Endothelial cell (in vitro differentiated cells): ENCODE data around the gene LRRN2. TPM values are rescaled to one million over a fixed set of nuclear protein-coding genes. Genes with fewer than 3 reads are reported as not detected.
"Not testable (repeated sequence)": the region's sequence is repeated elsewhere in the genome, so short reads cannot be mapped to it uniquely, and the experiment has no call there.

Source experiments
- DNase-seq: peaks from one replicate; pipeline ENCODE4 v3.0.0; 2021; ENCODE audit warnings: low spot score
- H3K27ac Mint-ChIP-seq: one replicate; pipeline ENCODE4 v1.8.0; 2021; ENCODE audit warnings: mixed read lengths, inconsistent platforms; ENCODE audit not compliant: unreplicated experiment
- H3K27me3 Mint-ChIP-seq: one replicate; pipeline ENCODE4 v1.8.0; 2021; ENCODE audit warnings: mild to moderate bottlenecking, moderate library complexity, mixed read lengths, inconsistent platforms; ENCODE audit not compliant: unreplicated experiment
- H3K36me3 Mint-ChIP-seq: one replicate; pipeline ENCODE4 v1.8.0; 2021; ENCODE audit warnings: mild to moderate bottlenecking, low read depth, mixed read lengths, inconsistent platforms; ENCODE audit not compliant: unreplicated experiment
- H3K4me1 Mint-ChIP-seq: one replicate; pipeline ENCODE4 v1.8.0; 2021; ENCODE audit warnings: mild to moderate bottlenecking, mixed read lengths, inconsistent platforms; ENCODE audit not compliant: unreplicated experiment
- H3K4me3 Mint-ChIP-seq: one replicate; pipeline ENCODE4 v1.8.0; 2021; ENCODE audit warnings: mild to moderate bottlenecking, mixed read lengths, inconsistent platforms; ENCODE audit not compliant: unreplicated experiment
- H3K9me3 Mint-ChIP-seq: one replicate; pipeline ENCODE4 v1.8.0; 2021; ENCODE audit warnings: mixed read lengths, inconsistent platforms; ENCODE audit not compliant: unreplicated experiment
- CTCF ChIP-seq: fragments of 200-600 bp; sonication (generic); IDR thresholded peaks from one replicate; pipeline ENCODE4 v1.5.0; 2021; ENCODE audit warnings: antibody characterized with exemption; ENCODE audit not compliant: unreplicated experiment
- total RNA-seq: library from RNA; stranded (reverse); fragmentation: NEBNext Ultra II Directional; extraction: Animal tissue kit (Norgen Biotek cat#: 25700); gene quantifications from one replicate; pipeline ENCODE4 v1.2.1, GENCODE V29; 2021; ENCODE audit not compliant: unreplicated experiment

Gene LRRN2
- total RNA-seq, 1 donor from 2014 or later, result 71.1 TPM

- Mint-ChIP-seq H3K27ac (no peak overlapping the region), H3K36me3 (no peaks in the 10 kb centered on the region), H3K4me1 (peaks cover 12% of the 10 kb centered on the region), H3K4me3 (no peak overlapping the region), H3K27me3 (peaks cover 4% of the 10 kb centered on the region), H3K9me3 (no peaks in the 10 kb centered on the region)
- DNase-seq, result no peak
- TF ChIP-seq CTCF, result no peak
Observed at GRCh38 chr1:204728045-204728444, 42.5 kb upstream of the LRRN2 start.

- not testable (repeated sequence) for H3K27ac Mint-ChIP-seq, H3K4me3 Mint-ChIP-seq, DNase-seq, H3K36me3 Mint-ChIP-seq, H3K27me3 Mint-ChIP-seq, H3K9me3 Mint-ChIP-seq
- peaks cover 12% of the 10 kb centered on the region for H3K4me1 Mint-ChIP-seq
Observed at GRCh38 chr1:204727438-204727837, 41.9 kb upstream of the LRRN2 start.

GRCh38 chr1:204726478-204726877, 40.9 kb upstream of the LRRN2 start:
- Mint-ChIP-seq H3K9me3 (no peaks in the 10 kb centered on the region), H3K27me3 (peaks cover 5% of the 10 kb centered on the region), H3K4me3 (no peak overlapping the region), H3K36me3 (no peaks in the 10 kb centered on the region), H3K27ac (no peak overlapping the region), H3K4me1 (peaks cover 12% of the 10 kb centered on the region)
- no peak for DNase-seq
- TF ChIP-seq CTCF, result no peak

GRCh38 chr1:204725821-204726448, 40.4 kb upstream of the LRRN2 start:
- H3K27me3 Mint-ChIP-seq, result peaks cover 7% of the 10 kb centered on the region
- no peaks in the 10 kb centered on the region for H3K9me3 Mint-ChIP-seq
- DNase-seq, result no peak
- H3K4me1 Mint-ChIP-seq, result peaks cover 11% of the 10 kb centered on the region
- no peak for TF ChIP-seq CTCF
- no peak overlapping the region for H3K4me3 Mint-ChIP-seq
- H3K36me3 Mint-ChIP-seq, result no peaks in the 10 kb centered on the region
- no peak overlapping the region for H3K27ac Mint-ChIP-seq

- TF ChIP-seq CTCF, result no peak
- H3K4me1 Mint-ChIP-seq, result peaks cover 5% of the 10 kb centered on the region
- H3K27ac Mint-ChIP-seq, result no peak overlapping the region
- no peaks in the 10 kb centered on the region for H3K9me3 Mint-ChIP-seq
- no peak for DNase-seq
- no peaks in the 10 kb centered on the region for H3K36me3 Mint-ChIP-seq
- H3K4me3 Mint-ChIP-seq, result no peak overlapping the region
- H3K27me3 Mint-ChIP-seq, result peaks cover 4% of the 10 kb centered on the region
Observed at GRCh38 chr1:204723131-204723787, 37.7 kb upstream of the LRRN2 start.
